ENCODE measurements around the gene POLR2C.

DNA sequence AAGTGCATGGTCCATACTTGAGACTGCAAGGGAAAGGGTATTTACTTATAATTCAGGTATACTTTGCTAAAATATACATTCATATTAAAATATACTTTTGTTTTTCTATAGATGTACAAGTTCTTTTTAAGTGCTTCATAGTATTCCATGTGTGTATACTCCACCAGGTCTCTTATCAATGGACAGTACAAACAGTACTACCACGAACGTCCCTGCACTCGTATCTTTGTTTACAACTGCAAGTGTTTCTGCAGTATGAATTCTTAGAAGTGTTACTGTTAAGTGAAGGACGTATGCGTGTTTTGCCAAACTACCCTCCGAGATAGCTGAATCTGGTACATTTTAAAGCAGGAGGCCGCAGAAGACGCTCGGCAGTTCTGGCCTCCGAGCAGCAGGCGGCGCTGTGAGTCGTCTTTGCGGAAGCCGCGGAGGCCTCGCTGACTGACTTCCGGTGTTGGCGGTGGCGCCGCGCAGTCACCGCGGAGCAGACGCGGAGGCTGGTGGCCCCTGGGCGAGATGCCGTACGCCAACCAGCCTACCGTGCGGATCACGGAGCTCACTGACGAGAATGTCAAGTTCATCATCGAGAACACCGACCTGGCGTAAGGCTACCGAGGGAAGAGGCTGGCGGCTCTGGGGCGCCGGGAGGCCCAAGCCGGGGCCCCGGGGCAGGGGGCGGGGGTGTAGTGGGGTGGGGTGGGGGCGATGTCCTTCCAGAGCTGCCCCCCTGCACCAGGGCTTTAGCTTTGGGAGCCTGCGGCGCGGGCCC lies at the start of gene POLR2C:
- TF ChIP-seq, protein P1, sequence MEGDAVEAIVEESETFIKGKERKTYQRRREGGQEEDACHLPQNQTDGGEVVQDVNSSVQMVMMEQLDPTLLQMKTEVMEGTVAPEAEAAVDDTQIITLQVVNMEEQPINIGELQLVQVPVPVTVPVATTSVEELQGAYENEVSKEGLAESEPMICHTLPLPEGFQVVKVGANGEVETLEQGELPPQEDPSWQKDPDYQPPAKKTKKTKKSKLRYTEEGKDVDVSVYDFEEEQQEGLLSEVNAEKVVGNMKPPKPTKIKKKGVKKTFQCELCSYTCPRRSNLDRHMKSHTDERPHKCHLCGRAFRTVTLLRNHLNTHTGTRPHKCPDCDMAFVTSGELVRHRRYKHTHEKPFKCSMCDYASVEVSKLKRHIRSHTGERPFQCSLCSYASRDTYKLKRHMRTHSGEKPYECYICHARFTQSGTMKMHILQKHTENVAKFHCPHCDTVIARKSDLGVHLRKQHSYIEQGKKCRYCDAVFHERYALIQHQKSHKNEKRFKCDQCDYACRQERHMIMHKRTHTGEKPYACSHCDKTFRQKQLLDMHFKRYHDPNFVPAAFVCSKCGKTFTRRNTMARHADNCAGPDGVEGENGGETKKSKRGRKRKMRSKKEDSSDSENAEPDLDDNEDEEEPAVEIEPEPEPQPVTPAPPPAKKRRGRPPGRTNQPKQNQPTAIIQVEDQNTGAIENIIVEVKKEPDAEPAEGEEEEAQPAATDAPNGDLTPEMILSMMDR (IDR thresholded peaks at IDR 0.05) = peak in 1 of 3 donors; percentile 95
- peak in 1 of 2 donors; percentile 81 for TF ChIP-seq POLR2A (IDR thresholded peaks at IDR 0.05)

All from lower leg skin (tissue), 3 donors.